ENCODE data around the gene FNIP1. TPM values are rescaled to one million over a fixed set of nuclear protein-coding genes. Genes with fewer than 3 reads are reported as not detected.

FNIP1 gene
- total RNA-seq, 1 donor from 2014 or later, result 39.4 TPM

- DNase-seq (ENCODE audit: low spot score) (no peak), ATAC-seq (no peak)
- intact Hi-C loops (cut with DNase I), result no loop called here
Observed at GRCh38 chr5:131659290-131659689, 137.5 kb downstream of the FNIP1 start.

GRCh38 chr5:131654776-131655175, 142.0 kb downstream of the FNIP1 start:
- intact Hi-C loops (cut with DNase I), result no loop called here

GRCh38 chr5:131654309-131654708, 142.5 kb downstream of the FNIP1 start:
- ATAC-seq, result no peak
- intact Hi-C loops (cut with DNase I), result no loop called here
- no peak for DNase-seq (ENCODE audit: low spot score)

More at GRCh38 chr5:131654776-131655175, 142.0 kb downstream of the FNIP1 start:
- no peak for DNase-seq (ENCODE audit: low spot score)
- ATAC-seq, result no peak

- DNase-seq (ENCODE audit: low spot score), result no peak
- no peak for ATAC-seq
- intact Hi-C loops (cut with DNase I), result no loop called here
Observed at GRCh38 chr5:131649161-131649560, 147.7 kb downstream of the FNIP1 start.

- intact Hi-C loops (cut with DNase I), result loop anchor here (1.0 kb wide), 1 partner anchor 37 kb away; no protein-coding TSS in a partner anchor
- ATAC-seq (no peak), DNase-seq (ENCODE audit: low spot score) (no peak)
Observed at GRCh38 chr5:131647048-131647769, 149.6 kb downstream of the FNIP1 start.

GRCh38 chr5:131644822-131645221, 152.0 kb downstream of the FNIP1 start:
- intact Hi-C loops (cut with DNase I), result no loop called here
- ATAC-seq (no peak), DNase-seq (ENCODE audit: low spot score) (no peak)

- DNase-seq (ENCODE audit: low spot score) (no peak), ATAC-seq (no peak)
- intact Hi-C loops (cut with DNase I), result no loop called here
Observed at GRCh38 chr5:131644370-131644769, 152.4 kb downstream of the FNIP1 start.

- DNase-seq (ENCODE audit: low spot score) (no peak), ATAC-seq (no peak)
- intact Hi-C loops (cut with DNase I), result no loop called here
Observed at GRCh38 chr5:131641494-131641893, 155.3 kb downstream of the FNIP1 start.

- ATAC-seq (no peak), DNase-seq (ENCODE audit: low spot score) (no peak)
- intact Hi-C loops (cut with DNase I), result no loop called here
Observed at GRCh38 chr5:131640043-131640856, 156.6 kb downstream of the FNIP1 start.

- intact Hi-C loops (cut with DNase I), result no loop called here
- DNase-seq (ENCODE audit: low spot score) (no peak), ATAC-seq (no peak)
Observed at GRCh38 chr5:131639148-131639547, 157.7 kb downstream of the FNIP1 start.

GRCh38 chr5:131637694-131638093, 159.1 kb downstream of the FNIP1 start:
- intact Hi-C loops (cut with DNase I), result no loop called here
- DNase-seq (ENCODE audit: low spot score), result no peak
- ATAC-seq, result no peak

- DNase-seq (ENCODE audit: low spot score) (no peak), ATAC-seq (peak; percentile 1)
- intact Hi-C loops (cut with DNase I), result no loop called here
Observed at GRCh38 chr5:131635684-131636572, 160.9 kb downstream of the FNIP1 start.

GRCh38 chr5:131634996-131635683, 161.7 kb downstream of the FNIP1 start, which contains the start of gene RAPGEF6:
RAPGEF6 (minus strand) TSS chr5:131635229; CDS start chr5:131635030, 199 bp downstream.
- intact Hi-C loops (cut with DNase I), result no loop called here
- DNase-seq (ENCODE audit: low spot score) (peak; percentile 99), ATAC-seq (peak; percentile 99)

GRCh38 chr5:131634666-131634995, 162.2 kb downstream of the FNIP1 start:
- ATAC-seq (peak; percentile 53), DNase-seq (ENCODE audit: low spot score) (no peak)

GRCh38 chr5:131634238-131634637, 162.6 kb downstream of the FNIP1 start:
- intact Hi-C loops (cut with DNase I), result no loop called here
- no peak for ATAC-seq
- DNase-seq (ENCODE audit: low spot score), result no peak

More at GRCh38 chr5:131634666-131634995, 162.2 kb downstream of the FNIP1 start:
- intact Hi-C loops (cut with DNase I), result no loop called here

- DNase-seq (ENCODE audit: low spot score) (no peak), ATAC-seq (no peak)
- intact Hi-C loops (cut with DNase I), result no loop called here
Observed at GRCh38 chr5:131633830-131634229, 163.0 kb downstream of the FNIP1 start.

GRCh38 chr5:131630963-131631350, 165.9 kb downstream of the FNIP1 start:
- ATAC-seq (no peak), DNase-seq (ENCODE audit: low spot score) (no peak)
- intact Hi-C loops (cut with DNase I), result no loop called here

GRCh38 chr5:131630208-131630962, 166.4 kb downstream of the FNIP1 start:
- DNase-seq (ENCODE audit: low spot score) (no peak), ATAC-seq (no peak)
- intact Hi-C loops (cut with DNase I), result no loop called here

Data from sciatic nerve (tissue), 2 donors.